Endothelial cell of umbilical vein (primary cell): ENCODE results near the gene RNF133. TPM values are rescaled to one million over a fixed set of nuclear protein-coding genes. Genes with fewer than 3 reads are reported as not detected.

ENCODE experiments used
- BruUV-seq: library from RNA; stranded (reverse); fragments of 400-500 nt; replicated peaks from 2 replicates; lab custom pipeline; 2021; lab: Mats Ljungman, UMichigan
- CTCF ChIA-PET: fragments of 300-600, 350-600 bp; sonication (Branson Sonifier 250); formaldehyde crosslinking; loops from one replicate; lab custom pipeline; 2021; ENCODE audit warnings: antibody characterized with exemption, inconsistent platforms; lab: Charles Lee
- POLR2A ChIA-PET: fragments of 300-600, 350-600 bp; sonication (Branson Sonifier 250); formaldehyde crosslinking; loops from one replicate; lab custom pipeline; 2021; ENCODE audit warnings: antibody characterized with exemption, inconsistent platforms; lab: Charles Lee
- DNase-seq: peaks from one replicate; pipeline ENCODE4 v3.0.0-alpha.2; 2011; ENCODE audit warnings: low read depth, low spot score
- FAIRE-seq: peaks from 2 replicates; lab custom pipeline; 2011; peaks lifted over from hg19 to GRCh38; lab: Jason Lieb, UNC
- H2AFZ ChIP-seq: 2 replicates; pipeline ENCODE4 v1.6.0; 2012; ENCODE audit warnings: low read depth, low read length, control low read depth, inconsistent platforms
- H3K27ac ChIP-seq: 2 replicates; pipeline ENCODE4 v1.5.1; 2011; ENCODE audit warnings: low read depth, mild to moderate bottlenecking, control low read depth, low read length, moderate library complexity; ENCODE audit not compliant: insufficient read depth
- H3K27me3 ChIP-seq, 2 experiments: 2 replicates each; pipeline versions ENCODE4 v1.6.0 to v1.6.1; 2011; ENCODE audit warnings: low read length in 2 of 2, mixed read lengths in 1 of 2; ENCODE audit not compliant: control insufficient read depth in 2 of 2, insufficient read depth in 2 of 2
- H3K36me3 ChIP-seq, 2 experiments: 2 replicates in 1 of 2; 3 replicates in 1 of 2; pipeline ENCODE4 v1.5.1; 2011; ENCODE audit warnings: low read length in 2 of 2, mild to moderate bottlenecking in 1 of 2, moderate library complexity in 1 of 2; ENCODE audit not compliant: control insufficient read depth in 2 of 2, insufficient read depth in 2 of 2; ENCODE audit errors: extremely low read depth in 1 of 2
- H3K4me1 ChIP-seq: 3 replicates; pipeline ENCODE4 v1.5.1; 2011; ENCODE audit warnings: mild to moderate bottlenecking, low read length; ENCODE audit not compliant: control insufficient read depth, insufficient read depth; ENCODE audit errors: extremely low read depth
- H3K4me2 ChIP-seq: 2 replicates; pipeline ENCODE4 v1.6.1; 2011; ENCODE audit warnings: low read length, control low read depth, mixed read lengths; ENCODE audit not compliant: insufficient read depth
- H3K4me3 ChIP-seq, 3 experiments: fragments of 200-600 bp in 1 of 3; sonication (generic), shearing (Covaris generic) in 1 of 3; replicated peaks in 1 of 3; 2 replicates each; pipeline ENCODE4 v1.5.1; 2011 to 2016; ENCODE audit warnings: control low read depth in 3 of 3, low read length in 3 of 3, mild to moderate bottlenecking in 2 of 3, inconsistent platforms in 1 of 3, low read depth in 1 of 3, moderate library complexity in 1 of 3; ENCODE audit not compliant: insufficient read depth in 1 of 3
- H3K79me2 ChIP-seq: 2 replicates; pipeline ENCODE4 v1.6.0; 2012; ENCODE audit warnings: low read length, inconsistent platforms; ENCODE audit not compliant: control insufficient read depth, insufficient read depth
- H3K9ac ChIP-seq: replicated peaks from 2 replicates; pipeline ENCODE3; 2011; ENCODE audit warnings: low read length, control low read depth; ENCODE audit not compliant: insufficient read depth; ENCODE audit errors: extremely low read depth
- H3K9me1 ChIP-seq: replicated peaks from 3 replicates; pipeline ENCODE4 v1.6.0; 2011; ENCODE audit warnings: mild to moderate bottlenecking, low read length; ENCODE audit not compliant: control insufficient read depth, insufficient read depth; ENCODE audit errors: extremely low read depth
- H3K9me3 ChIP-seq: replicated peaks from 2 replicates; pipeline ENCODE4 v1.5.1; 2012; ENCODE audit warnings: low read length, inconsistent platforms; ENCODE audit not compliant: control insufficient read depth, insufficient read depth
- H4K20me1 ChIP-seq: replicated peaks from 2 replicates; pipeline ENCODE3; 2011; ENCODE audit warnings: mild to moderate bottlenecking, low read length; ENCODE audit not compliant: control insufficient read depth, insufficient read depth; ENCODE audit errors: extremely low read depth
- CTCF ChIP-seq, 2 donors: IDR thresholded peaks; 1 replicate in 1 of 2; 2 replicates in 1 of 2; pipeline ENCODE4 v1.5.1; 2011; ENCODE audit warnings: low read length in 2 of 2, mild to moderate bottlenecking in 2 of 2, moderate library complexity in 2 of 2, control low read depth in 1 of 2, inconsistent platforms in 1 of 2, low read depth in 1 of 2; ENCODE audit not compliant: insufficient read depth in 1 of 2; ENCODE audit errors: extremely low read depth in 1 of 2
- EZH2 ChIP-seq: IDR thresholded peaks from 2 replicates; pipeline ENCODE4 v1.6.1; 2012; ENCODE audit warnings: borderline replicate concordance, low read depth, mild to moderate bottlenecking, moderate library complexity, low read length, inconsistent platforms; ENCODE audit not compliant: severe bottlenecking
- FOS ChIP-seq: IDR thresholded peaks from 2 replicates; pipeline ENCODE4 v1.6.1; 2011; ENCODE audit warnings: mild to moderate bottlenecking, low read length, moderate library complexity, borderline replicate concordance; ENCODE audit not compliant: insufficient read depth
- GATA2 ChIP-seq: IDR thresholded peaks from 2 replicates; pipeline ENCODE4 v1.7.0; 2011; ENCODE audit warnings: low read depth, mild to moderate bottlenecking, moderate library complexity, mixed read lengths, low read length; ENCODE audit not compliant: insufficient read length, insufficient read depth
- JUN ChIP-seq: IDR thresholded peaks from 2 replicates; pipeline ENCODE4 v1.6.1; 2011; ENCODE audit warnings: borderline replicate concordance, low read depth; ENCODE audit not compliant: insufficient read length, insufficient read depth
- MAX ChIP-seq: IDR thresholded peaks from 2 replicates; pipeline ENCODE4 v1.6.1; 2011; ENCODE audit not compliant: insufficient read depth, insufficient read length
- MYC ChIP-seq: IDR thresholded peaks from one replicate; pipeline ENCODE4 v1.6.1; 2011; ENCODE audit warnings: mild to moderate bottlenecking, low read depth, low read length
- POLR2A ChIP-seq: IDR thresholded peaks from 2 replicates; pipeline ENCODE4 v1.6.1; 2012; ENCODE audit warnings: low read depth, mild to moderate bottlenecking, control low read depth, low read length
- POLR2AphosphoS5 ChIP-seq: IDR thresholded peaks from 2 replicates; pipeline ENCODE4 v1.6.1; 2012; ENCODE audit warnings: low read depth, mild to moderate bottlenecking, control low read depth, low read length, moderate library complexity; ENCODE audit not compliant: insufficient read depth
- dilution Hi-C: fragments of 300-500 bp; cut with MboI; formaldehyde crosslinking; loops from one replicate; pipeline ENCODE4 v1.15.0; 2019; ENCODE audit warnings: low sequenced_read_pairs; ENCODE audit not compliant: extremely low pct_ligation_motif_present
- intact Hi-C: fragments of 100-400 bp; cut with micrococcal nuclease; formaldehyde crosslinking; loops from one replicate; pipeline ENCODE4 v1.10.0; 2022
- polyA plus RNA-seq, 4 experiments: library from polyadenylated mRNA; depleted of rRNA in 3 of 4; stranded (reverse) in 3 of 4; unstranded in 1 of 4; fragments of >200 nt; gene quantifications; 2 replicates each; pipeline versions ENCODE4 v1.2.1 to v1.2.3, GENCODE V29; 2011 to 2012; ENCODE audit warnings: missing spikeins in 1 of 4
- total RNA-seq: library from RNA; stranded (reverse); gene quantifications from 2 replicates; pipeline ENCODE4 v1.2.3, GENCODE V29; 2021

Gene RNF133
- total and polyA plus RNA-seq, 2 donors (not counting 3 experiments of a cell fraction or from before 2014, with no cell fraction given), result 0.93 TPM; not detected in 1

GRCh38 chr7:122672536-122672935 is 26.4 kb downstream of the RNF133 start:
- H4K20me1 ChIP-seq, result no peaks in the 10 kb centered on the region
- H2AFZ ChIP-seq, result no peak overlapping the region
- peaks cover 4% of the 10 kb centered on the region for H3K4me1 ChIP-seq
- POLR2A ChIA-PET, result interaction anchor here (0.6 kb wide), 1 partner anchor 172 kb away, joined by 5 read pairs; no protein-coding TSS in a partner anchor
- FAIRE-seq, result no peak
- H3K4me3 ChIP-seq, result no peak overlapping the region
- H3K27ac ChIP-seq, result no peak overlapping the region
- no peaks in the 10 kb centered on the region for H3K79me2 ChIP-seq
- intact Hi-C loops, result no loop called here
- no peaks in the 10 kb centered on the region for H3K9me3 ChIP-seq
- H3K27me3 ChIP-seq, result no peaks in the 10 kb centered on the region
- dilution Hi-C loops, result no loop called here
- BruUV-seq, result no TSS peak
- no peak for DNase-seq
- TF ChIP-seq FOS (no peak), EZH2 (no peak), POLR2AphosphoS5 (no peak), MAX (no peak), JUN (no peak), POLR2A (no peak), CTCF (IDR thresholded peaks at IDR 0.05; ENCODE audit: extremely low read depth in 1 of 2, insufficient read depth in 1 of 2, low read depth in 1 of 2, low read length in 2 of 2) (no peak), GATA2 (no peak), MYC (no peak)
- H3K9me1 ChIP-seq, result no peaks in the 10 kb centered on the region
- H3K4me2 ChIP-seq, result no peak overlapping the region
- H3K9ac ChIP-seq, result no peak overlapping the region
- no peaks in the 10 kb centered on the region for H3K36me3 ChIP-seq
- CTCF ChIA-PET, result interaction anchor here (0.8 kb wide), 1 partner anchor 9 kb away, joined by 3 read pairs; no protein-coding TSS in a partner anchor
